HPDE6-E6E7 (cell line): ENCODE measurements around the gene MED9.

ENCODE experiments used
- DNase-seq: peaks from one replicate; pipeline ENCODE4 v3.0.0; 2011; ENCODE audit warnings: missing footprints; ENCODE audit errors: extremely low spot score

The MED9 gene

GRCh38 chr17:17515934-17516930 is 39.4 kb downstream of the MED9 start:
- no peak for DNase-seq

GRCh38 chr17:17516941-17517720 is 40.3 kb downstream of the MED9 start:
- no peak for DNase-seq

GRCh38 chr17:17518014-17518413 is 41.2 kb downstream of the MED9 start:
- no peak for DNase-seq

- DNase-seq = no peak
Measured at GRCh38 chr17:17518951-17519350, 42.2 kb downstream of the MED9 start.

- no peak for DNase-seq
Measured at GRCh38 chr17:17519886-17520285, 43.1 kb downstream of the MED9 start.

- DNase-seq = no peak
Measured at GRCh38 chr17:17520599-17521232, 43.9 kb downstream of the MED9 start.

GRCh38 chr17:17523001-17523730 is 46.4 kb downstream of the MED9 start:
- DNase-seq = no peak

- no peak for DNase-seq
Measured at GRCh38 chr17:17523731-17524490, 47.1 kb downstream of the MED9 start.

- no peak for DNase-seq
Measured at GRCh38 chr17:17525311-17525710, 48.5 kb downstream of the MED9 start.

GRCh38 chr17:17525956-17526355 is 49.2 kb downstream of the MED9 start:
- no peak for DNase-seq

GRCh38 chr17:17526369-17526768 is 49.6 kb downstream of the MED9 start:
- no peak for DNase-seq

GRCh38 chr17:17527534-17527933 is 50.7 kb downstream of the MED9 start:
- no peak for DNase-seq

- DNase-seq = no peak
Measured at GRCh38 chr17:17527956-17528500, 51.2 kb downstream of the MED9 start.

GRCh38 chr17:17528696-17529652 is 52.2 kb downstream of the MED9 start:
- DNase-seq = no peak

GRCh38 chr17:17531156-17531555 is 54.4 kb downstream of the MED9 start:
- DNase-seq = no peak

- DNase-seq = no peak
Measured at GRCh38 chr17:17532991-17533390, 56.2 kb downstream of the MED9 start.

GRCh38 chr17:17533901-17534441 is 57.2 kb downstream of the MED9 start:
- no peak for DNase-seq

- no peak for DNase-seq
Measured at GRCh38 chr17:17535957-17536356, 59.2 kb downstream of the MED9 start.

GRCh38 chr17:17536702-17537101 is 59.9 kb downstream of the MED9 start:
- DNase-seq = no peak
